ENCODE measurements around the gene CDKAL1. TPM values are rescaled to one million over a fixed set of nuclear protein-coding genes. Genes with fewer than 3 reads are reported as not detected.
A peak's percentile ranks its signal among the peaks of the same experiment; 100 is the strongest.

Gene CDKAL1
- total and polyA plus RNA-seq, 4 donors, result 3.0 to 21.7 (median 9.4) TPM

GRCh38 chr6:20808924-20809323, 274.7 kb downstream of the CDKAL1 start:
- Histone ChIP-seq H3K27me3 (ENCODE audit: control insufficient read depth in 1 of 2, insufficient read depth in 2 of 2, low read length in 1 of 2) (no peaks in the 10 kb centered on the region), H3K4me1 (ENCODE audit: control insufficient read depth in 1 of 2, insufficient read depth in 2 of 2, low read length in 2 of 2) (peaks cover 0 to 2% of the 10 kb centered on the region in 2 donors), H3K9me3 (ENCODE audit: control insufficient read depth, low read length) (no peaks in the 10 kb centered on the region), H3K4me3 (ENCODE audit: low read length in 2 of 2) (no peak overlapping the region), H3K27ac (ENCODE audit: low read depth in 1 of 2, low read length in 2 of 2) (no peak overlapping the region), H3K36me3 (ENCODE audit: control insufficient read depth in 1 of 2, insufficient read depth in 2 of 2, low read length in 1 of 2) (peaks cover 0 to 5% of the 10 kb centered on the region in 2 donors)
- ATAC-seq (ENCODE audit: low FRiP score) (no peak), DNase-seq (no peak)
- intact Hi-C loops (cut with DNase I), result no loop called here
- WGBS, 2 donors, result 20 to 23% methylated on average over 2 of the region's 2 CpGs

GRCh38 chr6:20810727-20811108, 276.5 kb downstream of the CDKAL1 start:
- peak overlapping the region in 1 of 2 donors; percentile 51 for H3K27ac ChIP-seq (ENCODE audit: low read depth in 1 of 2, low read length in 2 of 2)
- no peak for ATAC-seq (ENCODE audit: low FRiP score)
- peaks cover 0 to 2% of the 10 kb centered on the region in 2 donors for H3K4me1 ChIP-seq (ENCODE audit: control insufficient read depth in 1 of 2, insufficient read depth in 2 of 2, low read length in 2 of 2)

GRCh38 chr6:20811109-20811761, 277.0 kb downstream of the CDKAL1 start:
- peaks cover 0 to 2% of the 10 kb centered on the region in 2 donors for H3K4me1 ChIP-seq (ENCODE audit: control insufficient read depth in 1 of 2, insufficient read depth in 2 of 2, low read length in 2 of 2)
- H3K27ac ChIP-seq (ENCODE audit: low read depth in 1 of 2, low read length in 2 of 2), result peak overlapping the region in 1 of 2 donors; percentile 51
- intact Hi-C loops (cut with DNase I), result no loop called here
- no peaks in the 10 kb centered on the region for H3K27me3 ChIP-seq (ENCODE audit: control insufficient read depth in 1 of 2, insufficient read depth in 2 of 2, low read length in 1 of 2)
- peaks cover 0 to 2% of the 10 kb centered on the region in 2 donors for H3K36me3 ChIP-seq (ENCODE audit: control insufficient read depth in 1 of 2, insufficient read depth in 2 of 2, low read length in 1 of 2)
- H3K9me3 ChIP-seq (ENCODE audit: control insufficient read depth, low read length), result no peaks in the 10 kb centered on the region
- no peak for DNase-seq
- WGBS, 2 donors, result 8% methylated on average over 6 of the region's 6 CpGs
- ATAC-seq (ENCODE audit: low FRiP score), result peak; percentile 50
- no peak overlapping the region for H3K4me3 ChIP-seq (ENCODE audit: low read length in 2 of 2)

More at GRCh38 chr6:20810727-20811108, 276.5 kb downstream of the CDKAL1 start:
- H3K36me3 ChIP-seq (ENCODE audit: control insufficient read depth in 1 of 2, insufficient read depth in 2 of 2, low read length in 1 of 2), result peaks cover 0 to 5% of the 10 kb centered on the region in 2 donors
- no peaks in the 10 kb centered on the region for H3K27me3 ChIP-seq (ENCODE audit: control insufficient read depth in 1 of 2, insufficient read depth in 2 of 2, low read length in 1 of 2)
- intact Hi-C loops (cut with DNase I), result no loop called here
- H3K4me3 ChIP-seq (ENCODE audit: low read length in 2 of 2), result no peak overlapping the region
- 35 to 42% methylated on average over 3 of the region's 3 CpGs for WGBS, 2 donors
- no peak for DNase-seq
- no peaks in the 10 kb centered on the region for H3K9me3 ChIP-seq (ENCODE audit: control insufficient read depth, low read length)

GRCh38 chr6:20812776-20813175, 278.5 kb downstream of the CDKAL1 start:
- intact Hi-C loops (cut with DNase I), result no loop called here
- WGBS, 2 donors, result 89 to 91% methylated on average over 2 of the region's 2 CpGs
- no peak for ATAC-seq (ENCODE audit: low FRiP score)

GRCh38 chr6:20814494-20814893, 280.2 kb downstream of the CDKAL1 start:
- H3K9me3 ChIP-seq (ENCODE audit: control insufficient read depth, low read length), result no peaks in the 10 kb centered on the region
- no peaks in the 10 kb centered on the region for H3K27me3 ChIP-seq (ENCODE audit: control insufficient read depth in 1 of 2, insufficient read depth in 2 of 2, low read length in 1 of 2)
- H3K4me3 ChIP-seq (ENCODE audit: low read length in 2 of 2), result no peak overlapping the region
- intact Hi-C loops (cut with DNase I), result no loop called here
- no peaks in the 10 kb centered on the region for H3K36me3 ChIP-seq (ENCODE audit: control insufficient read depth in 1 of 2, insufficient read depth in 2 of 2, low read length in 1 of 2)
- no peaks in the 10 kb centered on the region for H3K4me1 ChIP-seq (ENCODE audit: control insufficient read depth in 1 of 2, insufficient read depth in 2 of 2, low read length in 2 of 2)
- no peak overlapping the region for H3K27ac ChIP-seq (ENCODE audit: low read depth in 1 of 2, low read length in 2 of 2)
- ATAC-seq (ENCODE audit: low FRiP score) (no peak), DNase-seq (no peak)
- 96 to 97% methylated on average over 4 of the region's 4 CpGs for WGBS, 2 donors

More at GRCh38 chr6:20812776-20813175, 278.5 kb downstream of the CDKAL1 start:
- DNase-seq, result no peak
- no peaks in the 10 kb centered on the region for H3K27me3 ChIP-seq (ENCODE audit: control insufficient read depth in 1 of 2, insufficient read depth in 2 of 2, low read length in 1 of 2)
- H3K9me3 ChIP-seq (ENCODE audit: control insufficient read depth, low read length), result no peaks in the 10 kb centered on the region
- no peak overlapping the region for H3K4me3 ChIP-seq (ENCODE audit: low read length in 2 of 2)
- H3K4me1 ChIP-seq (ENCODE audit: control insufficient read depth in 1 of 2, insufficient read depth in 2 of 2, low read length in 2 of 2), result peaks cover 0 to 2% of the 10 kb centered on the region in 2 donors
- H3K36me3 ChIP-seq (ENCODE audit: control insufficient read depth in 1 of 2, insufficient read depth in 2 of 2, low read length in 1 of 2), result no peaks in the 10 kb centered on the region
- no peak overlapping the region for H3K27ac ChIP-seq (ENCODE audit: low read depth in 1 of 2, low read length in 2 of 2)

GRCh38 chr6:20816126-20816525, 281.9 kb downstream of the CDKAL1 start:
- H3K4me1 ChIP-seq (ENCODE audit: control insufficient read depth in 1 of 2, insufficient read depth in 2 of 2, low read length in 2 of 2), result no peaks in the 10 kb centered on the region
- intact Hi-C loops (cut with DNase I), result no loop called here
- H3K27me3 ChIP-seq (ENCODE audit: control insufficient read depth in 1 of 2, insufficient read depth in 2 of 2, low read length in 1 of 2), result no peaks in the 10 kb centered on the region
- H3K4me3 ChIP-seq (ENCODE audit: low read length in 2 of 2), result no peak overlapping the region
- WGBS, 2 donors, result no CpG with 5 or more reads among the region's 1 CpG
- no peak for DNase-seq
- no peak for ATAC-seq (ENCODE audit: low FRiP score)
- no peaks in the 10 kb centered on the region for H3K36me3 ChIP-seq (ENCODE audit: control insufficient read depth in 1 of 2, insufficient read depth in 2 of 2, low read length in 1 of 2)
- no peaks in the 10 kb centered on the region for H3K9me3 ChIP-seq (ENCODE audit: control insufficient read depth, low read length)
- no peak overlapping the region for H3K27ac ChIP-seq (ENCODE audit: low read depth in 1 of 2, low read length in 2 of 2)

GRCh38 chr6:20817806-20818320, 283.6 kb downstream of the CDKAL1 start:
- DNase-seq, result no peak
- Histone ChIP-seq H3K36me3 (ENCODE audit: control insufficient read depth in 1 of 2, insufficient read depth in 2 of 2, low read length in 1 of 2) (no peaks in the 10 kb centered on the region), H3K4me1 (ENCODE audit: control insufficient read depth in 1 of 2, insufficient read depth in 2 of 2, low read length in 2 of 2) (no peaks in the 10 kb centered on the region), H3K27me3 (ENCODE audit: control insufficient read depth in 1 of 2, insufficient read depth in 2 of 2, low read length in 1 of 2) (no peaks in the 10 kb centered on the region), H3K9me3 (ENCODE audit: control insufficient read depth, low read length) (no peaks in the 10 kb centered on the region), H3K27ac (ENCODE audit: low read depth in 1 of 2, low read length in 2 of 2) (no peak overlapping the region), H3K4me3 (ENCODE audit: low read length in 2 of 2) (no peak overlapping the region)
- WGBS, 2 donors, result 93 to 95% methylated on average over 2 of the region's 2 CpGs
- no peak for ATAC-seq (ENCODE audit: low FRiP score)
- intact Hi-C loops (cut with DNase I), result no loop called here

- DNase-seq, result no peak
- 98 to 99% methylated on average over 7 of the region's 7 CpGs for WGBS, 2 donors
- Histone ChIP-seq H3K27me3 (ENCODE audit: control insufficient read depth in 1 of 2, insufficient read depth in 2 of 2, low read length in 1 of 2) (no peaks in the 10 kb centered on the region), H3K9me3 (ENCODE audit: control insufficient read depth, low read length) (no peaks in the 10 kb centered on the region), H3K4me1 (ENCODE audit: control insufficient read depth in 1 of 2, insufficient read depth in 2 of 2, low read length in 2 of 2) (no peaks in the 10 kb centered on the region), H3K36me3 (ENCODE audit: control insufficient read depth in 1 of 2, insufficient read depth in 2 of 2, low read length in 1 of 2) (no peaks in the 10 kb centered on the region), H3K27ac (ENCODE audit: low read depth in 1 of 2, low read length in 2 of 2) (no peak overlapping the region), H3K4me3 (ENCODE audit: low read length in 2 of 2) (no peak overlapping the region)
- no peak for ATAC-seq (ENCODE audit: low FRiP score)
- intact Hi-C loops (cut with DNase I), result no loop called here
Measured at GRCh38 chr6:20819774-20820400, 285.6 kb downstream of the CDKAL1 start.

- no peak for ATAC-seq (ENCODE audit: low FRiP score)
- Histone ChIP-seq H3K4me3 (ENCODE audit: low read length in 2 of 2) (no peak overlapping the region), H3K9me3 (ENCODE audit: control insufficient read depth, low read length) (no peaks in the 10 kb centered on the region), H3K4me1 (ENCODE audit: control insufficient read depth in 1 of 2, insufficient read depth in 2 of 2, low read length in 2 of 2) (no peaks in the 10 kb centered on the region), H3K36me3 (ENCODE audit: control insufficient read depth in 1 of 2, insufficient read depth in 2 of 2, low read length in 1 of 2) (no peaks in the 10 kb centered on the region), H3K27ac (ENCODE audit: low read depth in 1 of 2, low read length in 2 of 2) (no peak overlapping the region), H3K27me3 (ENCODE audit: control insufficient read depth in 1 of 2, insufficient read depth in 2 of 2, low read length in 1 of 2) (no peaks in the 10 kb centered on the region)
- DNase-seq, result no peak
- 0 to 5% methylated on average over 6 of the region's 6 CpGs for WGBS, 2 donors
- intact Hi-C loops (cut with DNase I), result no loop called here
Measured at GRCh38 chr6:20826378-20826777, 292.1 kb downstream of the CDKAL1 start.
